Hippocampal formation (tissue), 2 donors: ENCODE data around the gene ISOC2.
"Not testable (repeated sequence)": the region's sequence is repeated elsewhere in the genome, so short reads cannot be mapped to it uniquely, and the experiment has no call there.

ENCODE experiments used
- DNase-seq, 2 donors: peaks; one replicate each; lab custom pipeline; 2025; lab: John Stamatoyannopoulos, UW

The ISOC2 gene

DNA sequence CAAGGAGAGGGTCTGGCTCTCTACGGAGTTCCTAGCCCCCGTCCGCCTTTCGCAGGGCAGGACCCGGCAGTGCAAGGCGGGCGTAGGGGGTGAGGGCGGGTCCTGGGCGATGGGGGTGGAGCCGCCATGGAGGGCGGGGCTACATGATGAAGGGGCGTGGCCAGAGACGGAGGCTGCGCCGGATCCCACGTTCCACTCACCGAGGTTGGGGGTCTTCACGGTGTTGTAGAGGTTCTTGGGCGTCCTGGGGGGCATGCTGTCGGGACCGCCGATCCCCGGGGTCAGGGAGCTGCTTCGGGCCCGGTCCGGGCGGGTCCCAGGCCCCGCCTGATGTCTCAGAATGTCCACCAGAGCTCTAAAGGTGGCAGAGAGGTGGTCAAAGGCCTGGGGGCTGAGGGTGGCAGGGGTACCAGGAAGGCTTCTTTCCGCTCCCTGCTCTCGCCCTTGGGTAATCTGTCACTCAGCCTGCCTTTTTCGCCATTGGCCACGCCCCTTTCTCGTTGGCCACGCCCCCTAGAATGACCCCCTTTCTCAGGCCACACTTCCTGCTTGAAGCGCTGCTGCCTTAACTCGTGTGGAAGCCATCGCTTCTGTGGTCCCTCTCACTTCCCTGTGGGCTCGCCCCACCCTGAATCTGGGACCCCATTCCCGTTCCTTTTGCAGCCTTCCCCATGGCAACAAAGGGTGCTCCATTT is 20.9 kb downstream of the ISOC2 start:
- DNase-seq, result no peak

GRCh38 chr19:55439052-55439451 is 22.4 kb downstream of the ISOC2 start:
- DNase-seq, result no peak

- no peak for DNase-seq
Observed at GRCh38 chr19:55437410-55437809, 24.0 kb downstream of the ISOC2 start.

DNA sequence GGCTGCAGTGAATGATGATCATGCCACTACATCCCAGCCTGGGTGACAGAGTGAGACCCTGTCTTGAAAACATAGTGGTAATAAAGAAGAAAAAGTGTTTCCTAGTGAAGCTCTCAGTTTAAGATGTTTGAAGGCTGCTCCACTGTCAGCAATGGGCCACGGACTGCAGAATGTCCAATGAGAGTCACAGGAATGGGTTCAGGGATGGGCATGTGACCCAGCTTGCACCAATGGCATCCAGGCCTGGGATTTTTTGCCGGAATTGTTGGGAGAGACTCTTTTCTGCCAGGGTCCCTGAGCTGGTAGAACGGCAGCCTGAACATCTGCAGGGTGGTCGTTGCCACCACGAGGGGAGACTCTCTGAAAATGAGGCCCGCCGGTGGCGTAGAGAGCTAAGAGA is 24.6 kb downstream of the ISOC2 start:
- no peak for DNase-seq

- DNase-seq, result no peak
Observed at GRCh38 chr19:55435020-55435419, 26.4 kb downstream of the ISOC2 start.

GRCh38 chr19:55434356-55434919 is 27.0 kb downstream of the ISOC2 start:
- no peak for DNase-seq

GRCh38 chr19:55433292-55433691 is 28.1 kb downstream of the ISOC2 start:
- DNase-seq, result no peak

DNA sequence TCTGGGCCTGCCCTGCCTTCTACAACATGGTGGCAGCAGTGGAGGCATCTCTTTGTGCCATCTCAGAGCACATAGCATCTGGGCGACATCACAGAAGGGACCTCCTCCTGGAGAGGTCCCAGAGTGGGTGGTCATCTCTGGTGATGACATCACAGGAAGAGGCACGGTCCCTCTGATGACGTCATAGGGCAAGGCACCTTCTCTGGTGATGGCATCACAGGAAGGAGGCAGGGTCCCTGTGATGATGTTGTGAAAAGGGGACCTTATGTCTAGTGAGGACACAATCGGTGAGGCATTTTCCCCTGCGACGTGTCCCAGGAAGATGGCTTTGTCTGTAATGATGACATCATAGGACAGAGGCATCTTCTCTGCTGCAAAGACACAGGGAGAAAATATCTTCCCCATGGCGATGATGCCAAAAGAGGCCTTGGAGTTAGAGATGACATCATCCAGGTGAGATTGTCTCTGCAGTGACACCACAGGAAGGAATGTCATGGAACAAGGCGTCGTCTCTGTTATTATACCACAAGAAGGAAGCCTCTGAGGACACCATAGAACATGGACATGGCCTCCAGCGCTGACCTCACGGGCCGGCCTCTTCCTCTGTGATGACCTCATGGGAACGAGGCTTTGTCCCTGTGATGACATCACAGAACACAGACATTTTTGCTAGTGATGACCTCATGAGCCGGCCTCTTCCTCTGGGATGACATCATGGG is 29.0 kb downstream of the ISOC2 start:
- DNase-seq, result no peak

DNA sequence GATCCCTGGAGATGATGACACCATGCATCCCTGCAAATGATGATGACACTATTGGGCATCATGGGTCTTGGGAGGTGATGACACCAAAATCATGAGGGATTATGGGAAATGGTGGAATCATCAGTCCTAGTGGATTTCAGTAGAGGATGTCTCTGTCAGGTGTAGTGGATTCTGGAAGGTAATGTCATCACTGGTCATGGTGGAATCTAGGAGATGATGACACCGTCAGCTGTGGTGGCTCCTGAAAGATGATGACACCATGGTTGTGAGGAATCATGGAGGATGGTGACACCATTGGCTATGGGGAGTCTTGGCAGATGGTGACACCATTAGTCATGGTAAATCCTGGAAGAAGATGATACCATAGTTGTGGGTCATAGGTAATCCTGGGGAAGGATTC is 30.3 kb downstream of the ISOC2 start:
- no peak for DNase-seq

DNA sequence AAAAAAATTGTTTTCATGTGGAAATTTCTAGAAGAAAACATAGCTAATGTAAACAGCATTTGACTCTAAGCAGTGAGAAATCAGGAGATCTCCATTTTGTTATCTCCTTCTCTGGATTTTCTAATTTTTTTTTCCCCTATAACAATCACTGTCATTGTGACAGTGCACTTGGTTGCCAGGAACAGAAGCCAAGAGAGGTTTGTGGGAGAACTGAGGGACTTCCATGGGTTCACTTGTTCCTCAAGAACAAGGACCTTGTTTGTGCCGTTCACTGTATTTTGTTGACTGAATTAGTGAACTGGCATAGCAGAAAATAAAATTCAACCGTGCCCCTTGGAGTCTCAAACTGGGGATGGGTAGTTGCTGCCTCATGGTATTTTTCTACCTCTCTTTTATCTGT is 35.4 kb downstream of the ISOC2 start:
- peak; percentile 55 to 91 for DNase-seq

- no peak for DNase-seq
Observed at GRCh38 chr19:55424518-55424917, 36.9 kb downstream of the ISOC2 start.

- no peak for DNase-seq
Observed at GRCh38 chr19:55423225-55424005, 38.0 kb downstream of the ISOC2 start.

GRCh38 chr19:55421281-55421680 is 40.2 kb downstream of the ISOC2 start:
- not testable (repeated sequence) for DNase-seq

DNA sequence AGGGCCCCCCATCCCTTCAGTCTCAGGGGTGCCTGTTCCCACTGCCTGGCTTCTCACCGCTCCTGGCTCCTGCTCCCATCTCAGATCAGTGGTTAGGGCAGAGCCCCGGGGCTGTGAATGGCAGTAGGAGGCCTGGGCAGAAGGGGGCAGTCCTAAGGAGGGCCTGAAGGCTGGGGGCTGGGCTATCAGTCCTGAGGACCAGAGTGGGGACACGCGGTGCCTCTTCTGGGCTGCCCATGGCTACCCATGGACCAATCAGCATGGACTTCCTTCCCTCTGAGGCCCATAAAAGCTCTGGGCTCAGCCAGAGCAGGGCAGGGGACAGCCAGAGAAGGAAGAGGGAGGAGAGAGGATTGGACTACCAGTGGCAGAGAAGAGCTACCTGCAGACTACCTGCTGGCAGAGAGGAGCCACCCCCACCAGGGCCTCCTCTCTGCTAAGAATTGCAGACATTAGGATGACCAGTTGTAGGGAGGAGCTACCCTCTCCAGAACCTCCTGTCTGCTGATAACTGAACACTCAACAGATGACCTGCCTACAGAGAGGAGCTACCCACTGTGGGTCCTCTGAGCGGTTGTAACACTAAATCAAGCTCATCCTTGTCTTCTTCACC is 41.7 kb downstream of the ISOC2 start:
- peak in 1 of 2 donors; percentile 44 for DNase-seq

- no peak for DNase-seq
Observed at GRCh38 chr19:55419103-55419502, 42.3 kb downstream of the ISOC2 start.

GRCh38 chr19:55418185-55418584 is 43.3 kb downstream of the ISOC2 start:
- peak; percentile 41 to 80 for DNase-seq

DNA sequence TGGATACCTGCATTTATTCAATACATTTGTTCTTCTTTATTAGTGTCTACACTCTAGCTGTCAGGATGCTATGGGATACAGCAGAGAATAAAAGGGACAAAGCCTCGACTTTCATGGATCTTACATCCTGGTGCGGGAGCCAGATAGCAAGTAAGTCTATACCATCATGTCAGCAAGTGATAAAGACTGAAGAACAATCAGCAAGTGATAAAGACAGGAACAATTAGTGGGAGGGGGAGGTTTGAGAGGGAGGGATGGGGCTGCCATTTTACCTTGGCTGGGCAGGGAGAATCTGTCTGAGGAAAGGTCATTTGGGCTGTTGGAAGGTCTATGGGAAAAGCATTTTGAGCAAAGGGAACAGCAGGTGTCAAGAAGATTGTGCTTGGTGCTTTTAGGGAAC is 51.3 kb downstream of the ISOC2 start:
- DNase-seq, result no peak

DNA sequence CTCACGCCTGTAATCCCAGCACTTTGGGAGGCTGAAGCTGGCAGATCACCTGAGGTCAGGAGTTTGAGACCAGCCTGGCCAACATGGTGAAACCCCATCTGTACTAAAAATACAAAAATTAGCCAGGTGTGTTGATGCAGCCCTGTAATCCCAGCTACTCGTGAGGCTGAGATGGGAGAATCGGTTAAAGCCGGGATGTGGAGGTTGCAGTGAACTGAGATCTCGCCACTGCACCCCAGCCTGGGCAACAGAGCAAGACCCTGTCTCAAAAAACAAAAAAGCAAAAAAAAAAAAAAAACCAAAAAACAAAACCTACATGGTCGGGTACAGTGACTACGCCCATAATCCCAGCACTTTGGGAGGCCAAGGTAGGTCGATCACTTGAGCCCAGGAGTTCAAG is 52.3 kb downstream of the ISOC2 start:
- DNase-seq, result not testable (repeated sequence)

GRCh38 chr19:55408533-55408872 is 52.9 kb downstream of the ISOC2 start:
- no peak for DNase-seq

DNA sequence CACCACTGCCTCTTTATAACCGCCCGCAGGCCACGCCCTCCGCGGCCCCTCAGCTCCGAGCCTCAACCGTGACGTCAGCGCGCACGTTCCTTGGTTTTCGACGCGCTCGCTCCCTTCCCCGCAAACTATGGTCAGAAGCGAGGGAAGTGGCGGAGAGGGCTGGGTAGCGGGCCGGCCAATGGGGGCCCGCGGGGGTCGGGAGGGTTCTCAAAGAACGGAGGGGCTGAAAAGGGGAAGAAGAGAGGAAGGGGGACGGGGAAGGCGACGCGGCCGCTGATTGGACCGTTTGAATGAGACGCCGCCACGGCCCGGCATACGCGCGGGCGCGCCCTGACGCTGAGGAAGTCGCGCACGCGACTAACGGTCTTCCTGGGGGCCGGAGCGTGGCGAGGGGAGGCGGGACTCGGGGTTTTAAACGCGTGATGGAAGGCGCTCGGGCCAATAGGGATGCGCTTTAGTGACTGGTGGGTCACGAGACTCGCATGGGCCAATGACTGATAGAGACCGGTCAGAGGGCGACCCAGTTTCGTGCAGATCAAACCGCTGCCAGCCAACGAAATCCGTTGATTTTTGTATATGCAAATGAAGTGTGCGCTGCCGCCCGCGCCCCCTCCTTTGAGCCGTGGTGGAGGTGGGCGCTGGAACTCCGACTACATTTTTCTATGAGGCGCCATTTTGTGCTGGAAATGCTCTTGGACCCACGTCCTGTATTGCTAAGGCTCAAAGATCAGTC is 53.5 kb downstream of the ISOC2 start:
- peak; percentile 96 to 98 for DNase-seq

DNA sequence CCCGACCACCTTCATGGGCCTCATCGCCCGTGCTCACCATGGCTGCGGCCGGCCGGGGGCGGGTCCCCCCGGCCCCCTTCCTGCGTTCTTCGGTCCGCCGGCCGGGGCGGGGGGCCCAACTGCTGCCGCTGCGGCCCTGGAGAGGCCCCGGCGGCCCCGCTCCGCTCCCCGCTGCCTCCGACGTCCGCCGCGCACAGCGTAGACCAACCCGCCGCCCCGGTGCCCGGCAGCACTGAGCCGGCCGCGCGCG is 54.0 kb downstream of the ISOC2 start, which contains the start of gene UBE2S:
TSS of gene UBE2S (minus strand) at position 239 of the 250 bp plus-strand sequence. CDS start at position 40, 199 bp downstream.
- not testable (repeated sequence) for DNase-seq
